Osteocyte (in vitro differentiated cells): ENCODE measurements around the gene SLC31A2. TPM values are rescaled to one million over a fixed set of nuclear protein-coding genes. Genes with fewer than 3 reads are reported as not detected.

Experiments used
- DNase-seq: peaks from one replicate; pipeline ENCODE4 v3.0.0; 2021; ENCODE audit warnings: mixed read lengths; ENCODE audit not compliant: unreplicated experiment; ENCODE audit errors: extremely low spot score
- H3K27ac Mint-ChIP-seq: one replicate; pipeline ENCODE4 v1.8.0; 2021; ENCODE audit warnings: mild to moderate bottlenecking, mixed read lengths; ENCODE audit not compliant: unreplicated experiment
- H3K27me3 Mint-ChIP-seq: one replicate; pipeline ENCODE4 v1.8.0; 2021; ENCODE audit warnings: mixed read lengths; ENCODE audit not compliant: unreplicated experiment
- H3K36me3 Mint-ChIP-seq: one replicate; pipeline ENCODE4 v1.8.0; 2021; ENCODE audit warnings: mixed read lengths; ENCODE audit not compliant: unreplicated experiment
- H3K4me1 Mint-ChIP-seq: one replicate; pipeline ENCODE4 v1.8.0; 2021; ENCODE audit warnings: mixed read lengths; ENCODE audit not compliant: unreplicated experiment
- H3K4me3 Mint-ChIP-seq: one replicate; pipeline ENCODE4 v1.8.0; 2021; ENCODE audit warnings: mild to moderate bottlenecking, moderate library complexity, mixed read lengths; ENCODE audit not compliant: unreplicated experiment
- H3K9me3 Mint-ChIP-seq: one replicate; pipeline ENCODE4 v1.8.0; 2021; ENCODE audit warnings: mixed read lengths; ENCODE audit not compliant: unreplicated experiment
- CTCF ChIP-seq: fragments of 200-600 bp; sonication (generic); IDR thresholded peaks from 2 replicates; pipeline ENCODE4 v1.5.0; 2021; ENCODE audit warnings: antibody characterized with exemption, mild to moderate bottlenecking, moderate library complexity
- total RNA-seq: library from RNA; stranded (reverse); gene quantifications from 2 replicates; pipeline ENCODE4 v1.2.1, GENCODE V29; 2021

The SLC31A2 gene
- total RNA-seq, 1 donor from 2014 or later: 3.3 TPM

- H3K9me3 Mint-ChIP-seq: no peaks in the 10 kb centered on the region
- H3K27me3 Mint-ChIP-seq: no peaks in the 10 kb centered on the region
- TF ChIP-seq CTCF: no peak
- H3K27ac Mint-ChIP-seq: no peak overlapping the region
- H3K4me1 Mint-ChIP-seq: no peaks in the 10 kb centered on the region
- peaks cover 63% of the 10 kb centered on the region for H3K36me3 Mint-ChIP-seq
- DNase-seq: no peak
- H3K4me3 Mint-ChIP-seq: no peak overlapping the region
These were observed 18.0 kb downstream of the SLC31A2 start for GRCh38 chr9:113168809-113169208.

GRCh38 chr9:113173341-113173740 is 22.5 kb downstream of the SLC31A2 start:
- H3K27ac Mint-ChIP-seq: no peak overlapping the region
- no peaks in the 10 kb centered on the region for H3K27me3 Mint-ChIP-seq
- DNase-seq: no peak
- no peaks in the 10 kb centered on the region for H3K9me3 Mint-ChIP-seq
- peaks cover 64% of the 10 kb centered on the region for H3K36me3 Mint-ChIP-seq
- no peak overlapping the region for H3K4me3 Mint-ChIP-seq
- no peak for TF ChIP-seq CTCF
- no peaks in the 10 kb centered on the region for H3K4me1 Mint-ChIP-seq

GRCh38 chr9:113176803-113177202 is 26.0 kb downstream of the SLC31A2 start:
- no peaks in the 10 kb centered on the region for H3K27me3 Mint-ChIP-seq
- H3K4me1 Mint-ChIP-seq: no peaks in the 10 kb centered on the region
- H3K27ac Mint-ChIP-seq: no peak overlapping the region
- peaks cover 69% of the 10 kb centered on the region for H3K36me3 Mint-ChIP-seq
- no peak for TF ChIP-seq CTCF
- no peak for DNase-seq
- H3K9me3 Mint-ChIP-seq: no peaks in the 10 kb centered on the region
- H3K4me3 Mint-ChIP-seq: no peak overlapping the region

- Mint-ChIP-seq H3K9me3 (no peaks in the 10 kb centered on the region), H3K36me3 (peaks cover 70% of the 10 kb centered on the region), H3K4me1 (no peaks in the 10 kb centered on the region), H3K27ac (no peak overlapping the region), H3K27me3 (no peaks in the 10 kb centered on the region), H3K4me3 (no peak overlapping the region)
- DNase-seq: no peak
- no peak for TF ChIP-seq CTCF
These were observed 26.4 kb downstream of the SLC31A2 start for GRCh38 chr9:113177251-113177650.

- DNase-seq: no peak
- Mint-ChIP-seq H3K9me3 (no peaks in the 10 kb centered on the region), H3K4me1 (no peaks in the 10 kb centered on the region), H3K36me3 (peaks cover 70% of the 10 kb centered on the region), H3K27ac (no peak overlapping the region), H3K27me3 (no peaks in the 10 kb centered on the region), H3K4me3 (no peak overlapping the region)
- TF ChIP-seq CTCF: no peak
These were observed 27.3 kb downstream of the SLC31A2 start for GRCh38 chr9:113178087-113178486.
